ENCODE data around the gene RRAS. TPM values are rescaled to one million over a fixed set of nuclear protein-coding genes. Genes with fewer than 3 reads are reported as not detected.

The RRAS gene
- total RNA-seq, 6 donors from 2014 or later: 81.7 to 160 (median 107) TPM

- H3K4me3 ChIP-seq: no peak overlapping the region
- WGBS, 2 donors: 98% methylated on average over 12 of the region's 12 CpGs
- DNase-seq (no peak), ATAC-seq (ENCODE audit: low FRiP score in 2 of 2) (no peak)
- H3K36me3 ChIP-seq: peaks cover 10 to 66% (median 43%) of the 10 kb centered on the region in 4 donors
- no peaks in the 10 kb centered on the region for H3K9me3 ChIP-seq
- H3K27me3 ChIP-seq: no peaks in the 10 kb centered on the region
- no peak for TF ChIP-seq EP300 (IDR thresholded peaks at IDR 0.05)
- no peak for TF ChIP-seq CTCF (IDR thresholded peaks at IDR 0.05)
- TF ChIP-seq POLR2A (IDR thresholded peaks at IDR 0.05): no peak
- no peak for TF ChIP-seq POLR2AphosphoS5 (IDR thresholded peaks at IDR 0.05)
- no peak overlapping the region for H3K27ac ChIP-seq
- H3K4me1 ChIP-seq: peaks cover 5 to 19% (median 17%) of the 10 kb centered on the region in 4 donors
Measured at GRCh38 chr19:49609499-49610092, 30.3 kb downstream of the RRAS start.

- Histone ChIP-seq H3K4me3 (no peak overlapping the region), H3K27me3 (no peaks in the 10 kb centered on the region), H3K4me1 (no peaks in the 10 kb centered on the region), H3K27ac (no peak overlapping the region), H3K9me3 (no peaks in the 10 kb centered on the region), H3K36me3 (peaks cover 25 to 91% (median 69%) of the 10 kb centered on the region in 4 donors)
- TF ChIP-seq POLR2AphosphoS5 (IDR thresholded peaks at IDR 0.05) (no peak), EP300 (IDR thresholded peaks at IDR 0.05) (no peak), CTCF (IDR thresholded peaks at IDR 0.05) (no peak)
- WGBS, 2 donors: 91 to 95% methylated on average over 3 to 7 of the region's 7 CpGs
- ATAC-seq (ENCODE audit: low FRiP score in 2 of 2) (no peak), DNase-seq (peak in 1 of 2 donors; percentile 47)
Measured at GRCh38 chr19:49605605-49606004, 34.3 kb downstream of the RRAS start.

GRCh38 chr19:49602806-49603205, 37.1 kb downstream of the RRAS start:
- Histone ChIP-seq H3K9me3 (no peaks in the 10 kb centered on the region), H3K27me3 (no peaks in the 10 kb centered on the region), H3K36me3 (peaks cover 21 to 94% (median 76%) of the 10 kb centered on the region in 4 donors), H3K4me3 (no peak overlapping the region), H3K4me1 (no peaks in the 10 kb centered on the region), H3K27ac (no peak overlapping the region)
- WGBS, 2 donors: 93 to 94% methylated on average over 2 of the region's 2 CpGs
- no peak for TF ChIP-seq EP300 (IDR thresholded peaks at IDR 0.05)
- TF ChIP-seq CTCF (IDR thresholded peaks at IDR 0.05): no peak
- TF ChIP-seq POLR2A (IDR thresholded peaks at IDR 0.05): no peak
- TF ChIP-seq POLR2AphosphoS5 (IDR thresholded peaks at IDR 0.05): no peak
- DNase-seq (no peak), ATAC-seq (ENCODE audit: low FRiP score in 2 of 2) (no peak)

- no peak for ATAC-seq (ENCODE audit: low FRiP score in 2 of 2)
- 92 to 97% methylated on average over 26 of the region's 38 CpGs for WGBS, 2 donors
Measured at GRCh38 chr19:49601482-49602038, 38.4 kb downstream of the RRAS start.

More at GRCh38 chr19:49601482-49602038, 38.4 kb downstream of the RRAS start:
- peak in 1 of 2 donors; percentile 81 for DNase-seq
- H3K9me3 ChIP-seq: no peaks in the 10 kb centered on the region
- H3K27me3 ChIP-seq: no peaks in the 10 kb centered on the region
- H3K4me3 ChIP-seq: no peak overlapping the region
- TF ChIP-seq POLR2A (IDR thresholded peaks at IDR 0.05) (no peak), CTCF (IDR thresholded peaks at IDR 0.05) (no peak), EP300 (IDR thresholded peaks at IDR 0.05) (no peak), POLR2AphosphoS5 (IDR thresholded peaks at IDR 0.05) (no peak)
- no peak overlapping the region for H3K27ac ChIP-seq
- no peaks in the 10 kb centered on the region for H3K4me1 ChIP-seq
- peaks cover 25 to 97% (median 84%) of the 10 kb centered on the region in 4 donors for H3K36me3 ChIP-seq

All from upper lobe of left lung (tissue), 6 donors.